NT2/D1 (cell line): ENCODE data around the gene CYTIP.

Experiments used
- SUZ12 ChIP-seq: IDR thresholded peaks from 2 replicates; pipeline ENCODE4 v1.6.1; 2011; ENCODE audit not compliant: insufficient read length, insufficient read depth; ENCODE audit errors: extremely low read depth
- YY1 ChIP-seq: IDR thresholded peaks from 2 replicates; pipeline ENCODE4 v1.6.1; 2011; ENCODE audit not compliant: insufficient read length, insufficient read depth
- ZNF274 ChIP-seq: IDR thresholded peaks from 2 replicates; pipeline ENCODE4 v1.6.1; 2011; ENCODE audit warnings: mild to moderate bottlenecking, low read depth, low read length

GRCh38 chr2:157395811-157396210 lies 48.1 kb downstream of the CYTIP start:
- no peak for TF ChIP-seq YY1
- no peak for TF ChIP-seq ZNF274
- no peak for TF ChIP-seq SUZ12
